Esophagus squamous epithelium (tissue), 4 donors: ENCODE measurements around the gene SUN5.

Experiments
- POLR2A ChIP-seq, 4 donors: fragments of 450-650 bp; IDR thresholded peaks; one replicate each; pipeline ENCODE4 v1.6.1; 2017; ENCODE audit warnings: antibody characterized with exemption in 4 of 4, mild to moderate bottlenecking in 4 of 4, moderate library complexity in 3 of 4
- TF ChIP-seq, protein P1 (sequence below), 6 experiments: fragments of 450-650 bp in 4 of 6; fragments of 200-600 bp in 2 of 6; sonication (generic) in 2 of 6; IDR thresholded peaks; one replicate each; pipeline ENCODE4 v1.5.1; 2016 to 2019; ENCODE audit warnings: antibody characterized with exemption in 6 of 6, mild to moderate bottlenecking in 4 of 6, moderate library complexity in 4 of 6

DNA sequence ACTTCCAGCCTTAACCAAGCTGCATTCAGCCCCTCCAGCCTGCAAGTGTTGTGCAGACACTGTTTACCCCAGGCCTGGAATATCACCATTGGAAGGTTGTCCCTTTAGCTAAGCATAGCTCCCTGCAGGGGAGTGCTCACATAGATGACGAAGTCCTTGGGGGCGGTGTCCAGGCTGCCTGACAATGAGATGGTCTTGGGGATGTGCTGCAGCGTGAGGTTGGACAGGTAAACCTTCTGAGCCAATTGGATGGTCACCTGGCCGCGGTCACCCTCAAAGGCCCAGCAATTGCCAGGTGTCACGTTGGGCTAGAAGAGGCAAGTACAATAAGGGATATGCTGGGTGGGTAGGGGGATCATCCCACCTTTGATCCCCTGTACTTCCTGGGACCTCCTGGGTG, 18.6 kb downstream of the SUN5 start:
- TF ChIP-seq, protein P1, sequence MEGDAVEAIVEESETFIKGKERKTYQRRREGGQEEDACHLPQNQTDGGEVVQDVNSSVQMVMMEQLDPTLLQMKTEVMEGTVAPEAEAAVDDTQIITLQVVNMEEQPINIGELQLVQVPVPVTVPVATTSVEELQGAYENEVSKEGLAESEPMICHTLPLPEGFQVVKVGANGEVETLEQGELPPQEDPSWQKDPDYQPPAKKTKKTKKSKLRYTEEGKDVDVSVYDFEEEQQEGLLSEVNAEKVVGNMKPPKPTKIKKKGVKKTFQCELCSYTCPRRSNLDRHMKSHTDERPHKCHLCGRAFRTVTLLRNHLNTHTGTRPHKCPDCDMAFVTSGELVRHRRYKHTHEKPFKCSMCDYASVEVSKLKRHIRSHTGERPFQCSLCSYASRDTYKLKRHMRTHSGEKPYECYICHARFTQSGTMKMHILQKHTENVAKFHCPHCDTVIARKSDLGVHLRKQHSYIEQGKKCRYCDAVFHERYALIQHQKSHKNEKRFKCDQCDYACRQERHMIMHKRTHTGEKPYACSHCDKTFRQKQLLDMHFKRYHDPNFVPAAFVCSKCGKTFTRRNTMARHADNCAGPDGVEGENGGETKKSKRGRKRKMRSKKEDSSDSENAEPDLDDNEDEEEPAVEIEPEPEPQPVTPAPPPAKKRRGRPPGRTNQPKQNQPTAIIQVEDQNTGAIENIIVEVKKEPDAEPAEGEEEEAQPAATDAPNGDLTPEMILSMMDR (IDR thresholded peaks at IDR 0.05), result no peak
- TF ChIP-seq POLR2A (IDR thresholded peaks at IDR 0.05), result no peak
